ENCODE measurements around the gene CAMLG.
"Not testable (repeated sequence)": the region's sequence is repeated elsewhere in the genome, so short reads cannot be mapped to it uniquely, and the experiment has no call there.

CAMLG gene
- total RNA-seq, result 55.2 to 57.9 reads per million in 2 donors

GRCh38 chr5:134738133-134738962 is at the start of gene CAMLG:
Gene CAMLG (plus strand): TSS chr5:134738548. CDS start chr5:134738621, 73 bp downstream.
- peak; percentile 94 for DNase-seq

- not testable (repeated sequence) for DNase-seq
Observed at GRCh38 chr5:134690144-134690543, 48.2 kb upstream of the CAMLG start.

GRCh38 chr5:134692722-134693121 is 45.6 kb upstream of the CAMLG start:
- no peak for DNase-seq

GRCh38 chr5:134708301-134708700 is 30.0 kb upstream of the CAMLG start:
- no peak for DNase-seq

- DNase-seq, result no peak
Observed at GRCh38 chr5:134714120-134714519, 24.2 kb upstream of the CAMLG start.

- DNase-seq, result no peak
Observed at GRCh38 chr5:134714541-134714940, 23.8 kb upstream of the CAMLG start.

- not testable (repeated sequence) for DNase-seq
Observed at GRCh38 chr5:134715466-134715865, 22.9 kb upstream of the CAMLG start.

GRCh38 chr5:134724872-134725271 is 13.5 kb upstream of the CAMLG start:
- no peak for DNase-seq

GRCh38 chr5:134732819-134733218 is 5.5 kb upstream of the CAMLG start:
- DNase-seq, result no peak

GRCh38 chr5:134735243-134735642 is 3.1 kb upstream of the CAMLG start:
- no peak for DNase-seq

GRCh38 chr5:134736173-134736812 is 2.1 kb upstream of the CAMLG start:
- no peak for DNase-seq

- no peak for DNase-seq
Observed at GRCh38 chr5:134738963-134739661, 764 bp downstream of the CAMLG start.

GRCh38 chr5:134741052-134741451 is 2.7 kb downstream of the CAMLG start:
- no peak for DNase-seq

- DNase-seq, result no peak
Observed at GRCh38 chr5:134742134-134742533, 3.8 kb downstream of the CAMLG start.

GRCh38 chr5:134749415-134749814 is 11.1 kb downstream of the CAMLG start:
- no peak for DNase-seq

GRCh38 chr5:134758176-134758503 is 19.8 kb downstream of the CAMLG start:
- no peak for DNase-seq

- DNase-seq, result peak; percentile 86
Observed at GRCh38 chr5:134758504-134759341, 20.4 kb downstream of the CAMLG start, which contains the start of gene DDX46. Gene DDX46 (plus strand): TSS chr5:134758779. CDS start chr5:134758939, 160 bp downstream.

GRCh38 chr5:134767528-134768291 is 29.4 kb downstream of the CAMLG start:
- not testable (repeated sequence) for DNase-seq

- no peak for DNase-seq
Observed at GRCh38 chr5:134769206-134769605, 30.9 kb downstream of the CAMLG start.

- no peak for DNase-seq
Observed at GRCh38 chr5:134772461-134773125, 34.2 kb downstream of the CAMLG start.

GRCh38 chr5:134777366-134777765 is 39.0 kb downstream of the CAMLG start:
- no peak for DNase-seq
